GM23248 (cell line): Measurements from ENCODE around the gene GMPR.

ENCODE experiments used
- EZH2 ChIP-seq: fragments of 200-600 bp; sonication (generic); IDR thresholded peaks from 2 replicates; pipeline ENCODE4 v1.6.1; 2018; ENCODE audit warnings: antibody characterized with exemption, mild to moderate bottlenecking; ENCODE audit not compliant: insufficient read depth, poor library complexity, severe bottlenecking
- EZH2phosphoT487 ChIP-seq: fragments of 200-600 bp; sonication (generic); IDR thresholded peaks from 2 replicates; pipeline ENCODE4 v1.6.1; 2018; ENCODE audit warnings: antibody characterized with exemption, moderate library complexity, mild to moderate bottlenecking, low read depth; ENCODE audit not compliant: insufficient read depth

GRCh38 chr6:16278048-16278724, 39.8 kb downstream of the GMPR start:
- no peak for TF ChIP-seq EZH2phosphoT487
- TF ChIP-seq EZH2, result no peak
